ENCODE results near the gene RBP7. TPM values are rescaled to one million over a fixed set of nuclear protein-coding genes. Genes with fewer than 3 reads are reported as not detected.

RBP7 gene
- total RNA-seq, 2 experiments from 2014 or later = not detected

DNA sequence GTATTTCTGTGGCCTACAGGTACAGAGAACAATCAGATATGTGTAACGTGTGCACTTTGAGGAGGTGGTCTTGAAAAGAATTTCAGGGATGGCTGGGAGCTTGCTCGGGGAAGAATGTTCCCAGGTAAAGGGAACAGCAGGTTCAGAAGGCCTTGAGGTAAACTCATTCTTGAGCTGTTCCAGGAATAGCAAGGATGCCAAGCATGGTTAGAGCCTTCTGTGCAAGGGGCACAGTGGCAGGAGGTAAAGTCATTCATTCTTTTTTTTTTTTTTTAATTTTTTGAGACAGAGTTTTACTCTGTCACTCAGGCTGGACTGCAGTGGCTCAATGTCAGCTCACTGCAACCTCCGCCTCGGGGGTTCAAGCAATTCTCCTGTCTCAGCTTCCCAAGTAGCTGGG, 45.7 kb downstream of the RBP7 start:
- ChIA-PET POLR2A (interaction anchor here (0.7 kb wide), 1 partner anchor 49 kb away, joined by 6 read pairs; no protein-coding TSS in a partner anchor), CTCF (interaction anchor here (0.8 kb wide), 1 partner anchor 54 kb away, joined by 4 read pairs; no protein-coding TSS in a partner anchor)
- H3K36me3 Mint-ChIP-seq (ENCODE audit: low read depth) = peaks cover 15% of the 10 kb centered on the region
- DNase-seq = no peak
- no peaks in the 10 kb centered on the region for H3K27me3 Mint-ChIP-seq
- no peak overlapping the region for H3K27ac Mint-ChIP-seq
- H3K4me1 Mint-ChIP-seq = peaks cover 8% of the 10 kb centered on the region
- H3K9me3 Mint-ChIP-seq = no peaks in the 10 kb centered on the region
- no peak overlapping the region for H3K4me3 Mint-ChIP-seq

DNA sequence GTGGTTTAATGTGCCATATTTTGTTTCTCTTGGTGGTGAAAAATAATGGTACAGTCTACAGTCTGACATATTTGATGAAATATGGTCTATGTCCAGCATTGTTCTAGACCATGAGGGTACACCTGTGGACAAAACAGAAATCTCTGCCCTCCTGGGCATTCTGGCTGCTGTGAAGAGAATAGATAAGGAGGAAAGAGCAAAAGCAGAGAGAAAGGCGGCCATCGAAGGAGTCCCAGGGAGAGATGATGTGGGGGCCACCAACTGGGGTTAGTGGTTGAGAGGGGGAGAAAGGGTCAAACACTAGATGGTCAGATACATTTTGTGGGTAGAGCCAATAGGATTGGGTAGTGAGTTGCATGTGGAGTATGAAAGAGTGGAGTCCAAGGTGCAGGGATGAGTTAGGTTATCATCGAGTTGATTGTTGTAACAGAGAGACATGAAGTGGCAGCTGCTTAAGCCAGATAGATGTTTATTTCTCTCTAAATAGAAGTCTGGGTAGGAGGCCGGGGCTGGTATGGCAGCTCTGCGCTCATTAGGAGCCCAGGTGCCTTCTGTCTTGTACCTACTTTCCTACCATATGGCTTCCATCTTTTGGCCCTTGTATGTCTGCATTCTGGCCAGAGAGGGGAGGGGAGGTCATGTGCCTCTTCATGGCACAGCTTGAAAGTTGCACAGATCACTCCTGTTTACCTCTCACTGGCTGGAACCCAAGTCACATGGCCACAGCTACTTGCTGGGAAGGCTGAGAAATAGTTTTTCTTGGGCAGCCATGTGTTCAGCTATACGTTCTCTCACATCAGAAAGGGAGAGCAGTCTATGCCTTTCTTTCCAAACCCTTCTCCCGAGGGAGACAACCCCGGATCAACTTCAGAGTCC, 48.7 kb downstream of the RBP7 start:
- H3K36me3 Mint-ChIP-seq (ENCODE audit: low read depth) = peaks cover 16% of the 10 kb centered on the region
- ChIA-PET CTCF (interaction anchor here (0.6 kb wide), 1 partner anchor 62 kb away, joined by 4 read pairs; no protein-coding TSS in a partner anchor), POLR2A (no interaction called here)
- no peak overlapping the region for H3K4me3 Mint-ChIP-seq
- H3K27me3 Mint-ChIP-seq = no peaks in the 10 kb centered on the region
- H3K9me3 Mint-ChIP-seq = no peaks in the 10 kb centered on the region
- no peak overlapping the region for H3K27ac Mint-ChIP-seq
- DNase-seq = no peak
- H3K4me1 Mint-ChIP-seq = peaks cover 11% of the 10 kb centered on the region

DNA sequence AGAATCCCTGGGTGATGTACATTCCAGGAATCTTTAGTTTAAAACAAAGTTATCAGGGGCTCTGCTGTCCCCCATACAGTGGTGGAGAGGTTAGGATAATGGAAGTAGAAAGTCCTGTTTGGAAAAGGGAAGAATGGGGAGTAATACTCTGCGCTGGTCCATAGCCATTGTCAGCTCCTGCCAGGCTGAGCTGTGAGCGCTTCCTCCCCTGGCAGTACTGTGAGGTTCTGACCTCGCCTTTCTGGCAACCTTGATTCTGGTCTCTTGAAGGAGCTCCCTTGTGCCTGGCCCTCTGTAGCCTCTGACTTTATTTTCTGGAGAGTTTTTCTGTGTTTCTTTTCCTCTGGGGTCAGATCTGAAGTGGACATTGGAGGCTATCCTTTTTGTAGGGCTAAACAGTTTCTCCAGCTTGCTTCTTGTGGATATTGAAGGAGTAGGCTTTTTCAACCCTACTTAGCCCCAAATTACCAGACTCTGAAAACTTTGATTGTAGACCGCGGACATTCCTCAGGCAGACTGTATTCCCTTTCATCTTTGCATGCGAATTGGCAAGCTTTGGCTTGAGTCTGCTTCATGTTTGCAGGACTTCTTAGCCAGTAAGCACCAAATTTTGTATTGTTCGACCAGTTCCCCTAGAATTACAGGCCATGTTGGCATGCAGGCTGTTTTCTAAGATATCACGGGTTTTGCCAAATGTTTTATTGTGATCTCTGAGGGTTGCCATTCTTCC, 49.5 kb downstream of the RBP7 start:
- CTCF ChIA-PET = interaction anchor here (0.5 to 1.0 kb wide), 4 partner anchors 28 to 300 kb away, joined by 3 to 4 read pairs (median 4); no protein-coding TSS in a partner anchor
- peaks cover 19% of the 10 kb centered on the region for H3K36me3 Mint-ChIP-seq (ENCODE audit: low read depth)
- H3K27me3 Mint-ChIP-seq = no peaks in the 10 kb centered on the region

DNA sequence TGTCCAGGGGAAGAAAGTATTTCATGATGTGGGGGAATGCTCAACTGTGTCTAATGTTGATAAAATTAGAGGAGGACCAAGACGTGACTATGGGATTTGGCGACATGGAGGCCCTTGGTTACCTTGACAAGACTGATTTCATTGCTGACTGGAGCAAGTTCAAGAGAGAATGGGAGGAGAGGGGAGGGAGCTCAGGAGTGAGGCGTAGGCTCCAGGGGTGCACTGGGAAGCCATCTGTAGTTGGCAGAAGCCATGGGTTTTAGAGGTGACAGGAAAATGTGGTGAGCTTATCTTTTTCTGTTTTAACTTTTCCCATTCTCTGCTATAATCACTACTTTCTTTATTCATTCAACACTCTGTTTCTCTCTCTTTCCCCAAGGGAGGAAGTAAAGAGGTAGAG, 51.6 kb downstream of the RBP7 start:
- H3K4me3 Mint-ChIP-seq = no peak overlapping the region
- no peaks in the 10 kb centered on the region for H3K27me3 Mint-ChIP-seq
- ChIA-PET CTCF (interaction anchor here (1.0 kb wide), 1 partner anchor 264 kb away, joined by 3 read pairs; no protein-coding TSS in a partner anchor), POLR2A (no interaction called here)
- peaks cover 16% of the 10 kb centered on the region for H3K36me3 Mint-ChIP-seq (ENCODE audit: low read depth)
- H3K27ac Mint-ChIP-seq = no peak overlapping the region
- DNase-seq = no peak
- no peaks in the 10 kb centered on the region for H3K9me3 Mint-ChIP-seq
- peaks cover 7% of the 10 kb centered on the region for H3K4me1 Mint-ChIP-seq

More for the DNA sequence above, 49.5 kb downstream of the RBP7 start:
- no peak overlapping the region for H3K4me3 Mint-ChIP-seq
- no peak for DNase-seq
- peaks cover 11% of the 10 kb centered on the region for H3K4me1 Mint-ChIP-seq
- H3K27ac Mint-ChIP-seq = no peak overlapping the region
- POLR2A ChIA-PET = no interaction called here
- H3K9me3 Mint-ChIP-seq = no peaks in the 10 kb centered on the region

DNA sequence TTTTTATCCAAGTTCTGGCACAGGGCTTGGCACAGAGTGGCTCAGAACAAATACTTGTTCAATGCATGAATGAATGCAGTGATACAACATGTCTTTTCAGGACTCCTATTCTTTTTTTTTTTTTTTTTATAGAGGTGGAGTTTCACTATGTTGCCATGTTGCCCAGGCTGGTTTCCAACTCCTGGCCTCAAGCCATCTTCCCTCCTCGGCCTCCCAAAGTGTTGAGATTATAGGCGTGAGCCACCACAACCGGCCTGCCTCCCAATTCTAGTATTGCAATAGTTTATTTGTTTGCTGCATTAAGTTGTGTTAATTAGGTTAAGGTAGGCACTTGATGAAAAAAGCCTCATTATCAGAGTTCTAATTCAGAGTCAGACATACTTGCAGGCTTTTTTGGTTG, 53.6 kb downstream of the RBP7 start:
- H3K4me3 Mint-ChIP-seq = no peak overlapping the region
- CTCF ChIA-PET = no interaction called here
- no peaks in the 10 kb centered on the region for H3K27me3 Mint-ChIP-seq
- POLR2A ChIA-PET = no interaction called here
- no peak overlapping the region for H3K27ac Mint-ChIP-seq
- no peaks in the 10 kb centered on the region for H3K9me3 Mint-ChIP-seq
- peaks cover 7% of the 10 kb centered on the region for H3K4me1 Mint-ChIP-seq
- DNase-seq = no peak
- H3K36me3 Mint-ChIP-seq (ENCODE audit: low read depth) = peaks cover 18% of the 10 kb centered on the region

DNA sequence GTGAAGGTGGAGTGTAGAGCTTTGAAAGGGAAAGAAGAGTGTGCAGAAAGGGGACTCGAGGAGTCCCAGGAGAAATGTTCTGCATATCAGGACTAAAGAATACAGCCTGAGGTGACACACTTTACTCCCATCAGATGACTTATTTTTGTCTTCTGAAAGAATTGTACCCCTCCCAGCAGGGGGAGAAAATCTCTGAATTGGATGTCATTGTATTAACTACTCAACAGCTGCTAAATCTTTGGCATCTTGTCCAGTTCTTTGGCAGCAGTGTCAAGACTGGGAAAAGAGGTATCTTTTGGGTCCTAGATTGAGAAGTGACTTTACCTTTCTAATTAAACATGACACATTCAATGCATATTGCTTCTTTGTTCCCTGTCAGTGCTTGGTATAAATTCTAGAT, 54.6 kb downstream of the RBP7 start:
- ChIA-PET CTCF (no interaction called here), POLR2A (no interaction called here)
- peaks cover 18% of the 10 kb centered on the region for H3K36me3 Mint-ChIP-seq (ENCODE audit: low read depth)
- H3K4me3 Mint-ChIP-seq = no peak overlapping the region
- no peak overlapping the region for H3K27ac Mint-ChIP-seq
- H3K4me1 Mint-ChIP-seq = peaks cover 4% of the 10 kb centered on the region
- DNase-seq = no peak
- no peaks in the 10 kb centered on the region for H3K9me3 Mint-ChIP-seq
- no peaks in the 10 kb centered on the region for H3K27me3 Mint-ChIP-seq

DNA sequence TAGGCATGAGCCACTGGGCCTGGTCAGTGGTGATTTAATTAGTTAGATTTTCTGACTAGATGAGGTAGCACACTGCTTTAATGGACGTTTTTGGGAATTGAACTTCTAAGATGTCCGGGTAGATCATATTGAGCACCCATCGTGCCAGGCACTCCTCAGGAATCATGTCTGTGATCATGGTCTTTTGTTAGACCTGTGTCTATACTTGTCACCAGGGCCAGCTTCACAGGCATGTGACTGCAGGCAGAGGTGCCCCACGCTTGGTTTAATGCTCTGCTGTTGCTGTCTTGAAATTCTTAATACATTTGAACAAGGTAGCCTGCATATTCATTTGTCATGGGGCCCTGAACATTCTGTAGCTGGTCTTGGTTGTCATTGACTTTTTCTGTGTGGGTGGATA, 55.3 kb downstream of the RBP7 start:
- CTCF ChIA-PET = no interaction called here
- H3K27ac Mint-ChIP-seq = no peak overlapping the region
- no peaks in the 10 kb centered on the region for H3K9me3 Mint-ChIP-seq
- no peak overlapping the region for H3K4me3 Mint-ChIP-seq
- H3K36me3 Mint-ChIP-seq (ENCODE audit: low read depth) = peaks cover 16% of the 10 kb centered on the region
- no peak for DNase-seq
- no peaks in the 10 kb centered on the region for H3K27me3 Mint-ChIP-seq
- peaks cover 3% of the 10 kb centered on the region for H3K4me1 Mint-ChIP-seq
- POLR2A ChIA-PET = no interaction called here

DNA sequence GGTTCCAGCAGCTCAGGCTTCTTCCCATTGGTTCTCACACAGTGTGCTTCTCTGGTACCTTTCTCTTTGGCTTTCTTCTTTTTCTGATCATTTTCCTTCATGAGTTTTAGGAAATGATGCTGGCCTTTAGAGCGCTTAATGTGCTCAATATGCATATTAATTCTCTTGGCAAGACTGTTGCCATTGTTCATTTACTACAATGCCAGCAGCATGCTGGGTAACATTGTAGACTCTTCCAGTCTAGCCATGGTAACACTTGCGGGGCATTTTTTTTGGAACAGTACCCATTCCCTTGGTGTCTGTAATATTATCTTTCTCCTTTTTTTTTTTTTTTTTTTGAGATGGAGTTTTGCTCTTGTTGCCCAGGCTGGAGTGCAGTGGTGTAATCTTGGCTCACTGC, 57.4 kb downstream of the RBP7 start:
- Mint-ChIP-seq H3K27ac (no peak overlapping the region), H3K27me3 (no peaks in the 10 kb centered on the region), H3K4me3 (no peak overlapping the region), H3K36me3 (ENCODE audit: low read depth) (peaks cover 10% of the 10 kb centered on the region), H3K4me1 (no peaks in the 10 kb centered on the region), H3K9me3 (no peaks in the 10 kb centered on the region)
- no peak for DNase-seq
- ChIA-PET POLR2A (no interaction called here), CTCF (no interaction called here)

DNA sequence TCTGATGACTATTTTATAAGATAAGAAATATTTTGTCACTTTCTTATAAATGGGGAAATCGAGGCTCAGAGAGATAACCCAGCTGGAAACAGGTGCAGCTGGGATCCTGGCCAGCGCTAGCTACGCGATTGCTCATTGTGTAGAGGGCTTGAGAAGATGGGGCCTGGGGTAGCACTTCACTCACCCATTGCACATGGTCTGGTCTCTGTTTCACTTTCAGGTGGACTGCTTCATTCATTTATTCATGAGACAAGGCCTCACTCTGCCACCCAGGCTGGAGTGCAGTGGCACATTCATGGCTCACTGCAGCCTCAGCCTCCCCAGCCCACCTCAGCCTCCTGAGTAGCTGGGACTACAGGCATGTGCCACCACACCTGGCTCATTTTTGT, 59.6 kb downstream of the RBP7 start:
- Mint-ChIP-seq H3K36me3 (ENCODE audit: low read depth) (peaks cover 5% of the 10 kb centered on the region), H3K9me3 (no peaks in the 10 kb centered on the region), H3K27ac (no peak overlapping the region), H3K4me3 (no peak overlapping the region), H3K4me1 (no peaks in the 10 kb centered on the region), H3K27me3 (no peaks in the 10 kb centered on the region)
- DNase-seq = no peak
- ChIA-PET CTCF (no interaction called here), POLR2A (no interaction called here)

DNA sequence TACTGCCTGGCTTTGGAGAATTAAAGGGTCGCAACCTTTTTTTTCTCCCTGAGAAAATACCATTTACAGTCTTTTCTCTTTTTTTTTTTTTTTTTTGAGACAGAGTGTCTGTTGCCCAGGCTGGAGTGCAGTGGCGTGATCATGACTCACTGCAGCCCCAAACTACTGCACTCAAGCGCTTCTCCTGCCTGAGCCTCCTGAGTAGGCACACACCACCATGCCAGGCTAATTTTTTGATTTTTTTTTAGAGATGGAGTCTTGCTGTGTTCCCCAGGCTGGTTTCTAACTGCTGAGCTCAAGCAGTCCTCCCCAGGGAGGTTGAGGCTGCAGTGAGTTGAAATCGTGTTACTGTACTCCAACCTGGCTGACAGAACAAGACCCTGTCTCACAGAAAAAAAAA, 60.3 kb downstream of the RBP7 start:
- H3K4me3 Mint-ChIP-seq = no peak overlapping the region
- H3K27ac Mint-ChIP-seq = no peak overlapping the region

DNA sequence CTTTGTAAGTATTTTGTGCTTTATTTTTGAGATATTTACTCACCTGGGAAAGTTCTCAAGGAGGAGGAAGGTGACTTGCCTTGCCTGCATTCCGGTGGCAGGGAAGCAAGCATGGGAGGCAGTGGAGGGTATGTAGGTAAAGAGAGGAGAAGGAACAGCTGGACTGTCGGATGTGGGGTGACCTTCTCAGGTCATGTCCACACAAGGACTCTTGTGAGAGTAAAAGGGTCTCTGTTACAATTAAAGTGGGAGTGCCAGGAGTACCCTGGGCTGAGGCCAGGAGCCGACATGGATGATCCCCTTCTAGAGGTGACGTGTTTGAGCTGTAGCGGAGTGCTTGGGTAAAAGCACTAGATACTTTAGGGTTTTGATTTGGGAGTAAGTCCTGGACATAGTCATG, 60.8 kb downstream of the RBP7 start:
- H3K36me3 Mint-ChIP-seq (ENCODE audit: low read depth) = peaks cover 5% of the 10 kb centered on the region
- ChIA-PET POLR2A (interaction anchor here (0.7 kb wide), 1 partner anchor 25 kb away, joined by 9 read pairs; the partner anchor contains the start of gene UBE4B), CTCF (interaction anchor here (0.6 kb wide), 1 partner anchor 254 kb away, joined by 4 read pairs; no protein-coding TSS in a partner anchor)
- H3K9me3 Mint-ChIP-seq = no peaks in the 10 kb centered on the region
- no peak overlapping the region for H3K27ac Mint-ChIP-seq
- no peak overlapping the region for H3K4me3 Mint-ChIP-seq
- no peaks in the 10 kb centered on the region for H3K27me3 Mint-ChIP-seq
- no peaks in the 10 kb centered on the region for H3K4me1 Mint-ChIP-seq
- no peak for DNase-seq

More for the DNA sequence above, 60.3 kb downstream of the RBP7 start:
- no peaks in the 10 kb centered on the region for H3K4me1 Mint-ChIP-seq
- H3K36me3 Mint-ChIP-seq (ENCODE audit: low read depth) = peaks cover 5% of the 10 kb centered on the region
- CTCF ChIA-PET = interaction anchor here (0.6 kb wide), 1 partner anchor 254 kb away, joined by 4 read pairs; no protein-coding TSS in a partner anchor
- H3K27me3 Mint-ChIP-seq = no peaks in the 10 kb centered on the region
- H3K9me3 Mint-ChIP-seq = no peaks in the 10 kb centered on the region
- DNase-seq = no peak
- POLR2A ChIA-PET = interaction anchor here (0.7 kb wide), 1 partner anchor 25 kb away, joined by 9 read pairs; the partner anchor contains the start of gene UBE4B

DNA sequence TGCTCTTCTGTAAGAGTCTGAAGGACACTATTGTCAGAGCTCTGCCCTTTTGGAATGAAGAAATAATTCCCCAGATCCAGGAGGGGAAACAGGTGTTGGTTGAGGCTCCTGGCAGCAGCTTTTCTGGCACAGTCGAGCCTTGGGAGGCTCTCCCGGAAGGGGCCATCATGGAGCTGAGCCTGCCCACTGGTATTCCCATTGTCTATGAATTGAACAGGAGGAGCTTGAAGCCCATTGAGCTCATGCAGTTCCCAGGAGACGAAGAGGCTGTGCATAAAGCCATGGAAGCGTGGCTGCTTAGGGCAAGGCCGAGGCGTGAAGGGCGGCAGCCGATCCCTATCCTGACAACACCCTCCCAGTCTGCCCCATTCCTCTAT, 62.3 kb downstream of the RBP7 start:
- Mint-ChIP-seq H3K27ac (no peak overlapping the region), H3K4me3 (no peak overlapping the region)

More for the DNA sequence above, 62.3 kb downstream of the RBP7 start:
- Mint-ChIP-seq H3K36me3 (ENCODE audit: low read depth) (peaks cover 4% of the 10 kb centered on the region), H3K4me1 (peaks cover 8% of the 10 kb centered on the region), H3K27me3 (no peaks in the 10 kb centered on the region), H3K9me3 (no peaks in the 10 kb centered on the region)
- CTCF ChIA-PET = no interaction called here
- POLR2A ChIA-PET = no interaction called here
- DNase-seq = no peak
